Measurements from ENCODE around the gene WNT3A.

DNA sequence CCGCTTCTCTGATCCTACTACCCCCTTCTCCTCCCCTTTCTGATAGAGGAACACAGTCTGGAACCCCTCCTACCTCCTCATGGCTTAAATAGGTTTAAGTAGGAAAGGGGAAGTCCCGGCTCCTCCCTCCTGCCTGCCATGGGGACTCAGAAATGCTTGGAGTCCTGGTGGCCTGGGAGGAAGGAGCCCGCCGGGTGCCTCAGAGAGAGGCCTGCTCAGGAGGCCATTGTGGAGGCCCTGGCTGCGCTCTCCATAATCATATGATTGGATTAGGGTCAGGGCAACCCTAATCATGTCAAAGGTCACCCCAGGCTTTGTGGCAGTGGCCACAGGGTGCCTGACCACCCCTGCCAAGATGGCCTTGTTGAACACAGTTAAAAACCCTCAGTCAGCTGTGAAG, 29.0 kb downstream of the WNT3A start:
- TF ChIP-seq POLR2AphosphoS5 (IDR thresholded peaks at IDR 0.05; ENCODE audit: low read depth, low read length) (no peak), POLR2A (IDR thresholded peaks at IDR 0.05; ENCODE audit: low read depth, low read length) (no peak), TAF1 (IDR thresholded peaks at IDR 0.05; ENCODE audit: low read depth, low read length) (no peak), SPI1 (IDR thresholded peaks at IDR 0.05; ENCODE audit: low read depth, low read length) (no peak)

Data from GM12891 (cell line).